Left ventricle myocardium inferior (tissue), 1 donor: ENCODE results near the gene UBE2S. TPM values are rescaled to one million over a fixed set of nuclear protein-coding genes. Genes with fewer than 3 reads are reported as not detected.

Experiments
- DNase-seq: peaks from one replicate; pipeline ENCODE4 v3.0.0-alpha.2; 2020
- H3K27ac ChIP-seq: fragments of 200-600 bp; replicated peaks from 2 replicates; pipeline ENCODE4 v1.8.0; 2021
- H3K27me3 ChIP-seq: fragments of 200-600 bp; 2 replicates; pipeline ENCODE4 v1.8.0; 2021; ENCODE audit warnings: low read depth
- H3K36me3 ChIP-seq: fragments of 200-600 bp; 2 replicates; pipeline ENCODE4 v1.8.0; 2021
- H3K4me1 ChIP-seq: fragments of 200-600 bp; 2 replicates; pipeline ENCODE4 v1.8.0; 2021
- H3K4me3 ChIP-seq: fragments of 200-600 bp; 2 replicates; pipeline ENCODE4 v1.8.0; 2021; ENCODE audit warnings: mild to moderate bottlenecking, moderate library complexity
- H3K9me3 ChIP-seq: fragments of 200-600 bp; replicated peaks from 2 replicates; pipeline ENCODE4 v1.8.0; 2021
- CTCF ChIP-seq: fragments of 200-600 bp; IDR thresholded peaks from 2 replicates; pipeline ENCODE4 v1.8.0; 2021; ENCODE audit warnings: antibody characterized with exemption, mild to moderate bottlenecking, borderline replicate concordance
- intact Hi-C: fragments of 100-400 bp; cut with micrococcal nuclease; formaldehyde crosslinking; loops from one replicate; pipeline ENCODE4 v1.11.0; 2022
- total RNA-seq: library from RNA; stranded (reverse); fragmentation: NEBNext Ultra II Directional; extraction: Animal tissue kit (Norgen Biotek cat#: 25700); gene quantifications from one replicate; pipeline ENCODE4 v1.2.1, GENCODE V29; 2021
- donor health status: DM: no; HTN: yes; CAD: no; lungs with severe emphysema.

The UBE2S gene
- total RNA-seq, 1 donor from 2014 or later = 33.2 TPM

GRCh38 chr19:55352549-55353145 is 54.9 kb downstream of the UBE2S start:
- H3K27ac ChIP-seq = no peak overlapping the region
- H3K4me1 ChIP-seq = peaks cover 19% of the 10 kb centered on the region
- H3K4me3 ChIP-seq = no peak overlapping the region
- TF ChIP-seq CTCF = no peak
- H3K9me3 ChIP-seq = no peaks in the 10 kb centered on the region
- peaks cover 79% of the 10 kb centered on the region for H3K27me3 ChIP-seq
- intact Hi-C loops = no loop called here
- DNase-seq = no peak
- H3K36me3 ChIP-seq = no peaks in the 10 kb centered on the region

GRCh38 chr19:55352040-55352439 is 55.5 kb downstream of the UBE2S start:
- no peak for DNase-seq

GRCh38 chr19:55350620-55351315 is 56.8 kb downstream of the UBE2S start:
- Histone ChIP-seq H3K4me3 (no peak overlapping the region), H3K36me3 (peaks cover 8% of the 10 kb centered on the region), H3K4me1 (peaks cover 19% of the 10 kb centered on the region), H3K9me3 (no peaks in the 10 kb centered on the region), H3K27ac (no peak overlapping the region), H3K27me3 (peaks cover 60% of the 10 kb centered on the region)
- intact Hi-C loops = no loop called here
- no peak for DNase-seq
- no peak for TF ChIP-seq CTCF

More at GRCh38 chr19:55352040-55352439, 55.5 kb downstream of the UBE2S start:
- Histone ChIP-seq H3K9me3 (no peaks in the 10 kb centered on the region), H3K4me1 (peaks cover 19% of the 10 kb centered on the region), H3K36me3 (no peaks in the 10 kb centered on the region), H3K27me3 (peaks cover 73% of the 10 kb centered on the region), H3K27ac (no peak overlapping the region), H3K4me3 (no peak overlapping the region)
- no peak for TF ChIP-seq CTCF
- intact Hi-C loops = no loop called here

Other genes starting within 250 kb of the UBE2S start
- 1.8 TPM for gene DNAAF3, start 241.2 kb downstream of the UBE2S start, total RNA-seq
- gene SYT5, start 227.5 kb downstream of the UBE2S start, total RNA-seq = not detected
- gene PTPRH, start 198.3 kb downstream of the UBE2S start, total RNA-seq = 1.1 TPM
- gene TMEM86B, start 179.0 kb downstream of the UBE2S start, total RNA-seq = 2.1 TPM
- 39.8 TPM for gene PPP6R1, start 148.8 kb downstream of the UBE2S start, total RNA-seq
- 29.0 TPM for gene HSPBP1, start 127.7 kb downstream of the UBE2S start, total RNA-seq
- gene BRSK1, start 123.8 kb downstream of the UBE2S start, total RNA-seq = 3.0 TPM
- gene TMEM150B, start 82.4 kb downstream of the UBE2S start, total RNA-seq = 2.0 TPM
- gene KMT5C, start 67.9 kb downstream of the UBE2S start, total RNA-seq = 5.1 TPM
- not detected for gene COX6B2, start 53.1 kb downstream of the UBE2S start, total RNA-seq
- not detected for gene GARIN5B, start 44.5 kb downstream of the UBE2S start, total RNA-seq
- gene IL11, start 37.3 kb downstream of the UBE2S start, total RNA-seq = not detected
- not detected for gene TMEM190, start 31.0 kb downstream of the UBE2S start, total RNA-seq
- gene TMEM238, start 23.5 kb downstream of the UBE2S start, total RNA-seq = 0.69 TPM
- gene RPL28, start 21.9 kb downstream of the UBE2S start, total RNA-seq = 559 TPM
- gene SHISA7, start 35.5 kb upstream of the UBE2S start, total RNA-seq = not detected
- gene ISOC2, start 53.9 kb upstream of the UBE2S start, total RNA-seq = 52.6 TPM
- not detected for gene C19orf85, start 57.0 kb upstream of the UBE2S start, total RNA-seq
- 5.4 TPM for gene ZNF628, start 68.8 kb upstream of the UBE2S start, total RNA-seq
- gene NAT14, start 77.4 kb upstream of the UBE2S start, total RNA-seq = 5.2 TPM
- gene SSC5D, start 80.6 kb upstream of the UBE2S start, total RNA-seq = 3.7 TPM
- 6.5 TPM for gene SBK2, start 129.3 kb upstream of the UBE2S start, total RNA-seq
- 21.1 TPM for gene SBK3, start 137.8 kb upstream of the UBE2S start, total RNA-seq
- gene ZNF579, start 173.1 kb upstream of the UBE2S start, total RNA-seq = 11.5 TPM
- 16.0 TPM for gene FIZ1, start 191.7 kb upstream of the UBE2S start, total RNA-seq
- 15.6 TPM for gene ZNF524, start 192.5 kb upstream of the UBE2S start, total RNA-seq
- 17.0 TPM for gene ZNF865, start 197.9 kb upstream of the UBE2S start, total RNA-seq
- gene ZNF784, start 216.8 kb upstream of the UBE2S start, total RNA-seq = 13.2 TPM
- 11.8 TPM for gene ZNF580, start 233.2 kb upstream of the UBE2S start, total RNA-seq
- gene ZNF581, start 235.9 kb upstream of the UBE2S start, total RNA-seq = 7.1 TPM
- 14.6 TPM for gene CCDC106, start 240.4 kb upstream of the UBE2S start, total RNA-seq
- 74.0 TPM for gene U2AF2, start 247.2 kb upstream of the UBE2S start, total RNA-seq